ENCODE results near the gene C11orf68.

GRCh38 chr11:65868907-65869306 is 50.0 kb downstream of the C11orf68 start:
- no peak for TF ChIP-seq POLR2A (IDR thresholded peaks at IDR 0.05)
- TF ChIP-seq CTCF (IDR thresholded peaks at IDR 0.05) = no peak

All from uterus (tissue), 2 donors.